Left lung (tissue), 10 donors: ENCODE measurements around the gene STK31. TPM values are rescaled to one million over a fixed set of nuclear protein-coding genes. Genes with fewer than 3 reads are reported as not detected.
"Not testable (repeated sequence)": the region's sequence is repeated elsewhere in the genome, so short reads cannot be mapped to it uniquely, and the experiment has no call there.

ENCODE experiments used
- ATAC-seq: fragments of 200-7000 bp; cut with Tn5 transposase; one replicate; pipeline ENCODE4 v1.9.1; 2020; ENCODE audit warnings: moderate library complexity
- DNase-seq, 4 donors: peaks; one replicate each; pipeline ENCODE4 v3.0.0-alpha.2; 2013 to 2020
- H3K27ac ChIP-seq, 2 donors: fragments of 200-600 bp; sonication (generic) in 1 of 2; one replicate each; pipeline versions ENCODE4 v1.5.0 to v1.8.0; 2020 to 2021
- H3K27me3 ChIP-seq, 2 donors: fragments of 200-600 bp; sonication (generic) in 1 of 2; one replicate each; pipeline versions ENCODE4 v1.5.0 to v1.8.0; 2020 to 2021
- H3K36me3 ChIP-seq, 2 donors: fragments of 200-600 bp; sonication (generic) in 1 of 2; one replicate each; pipeline versions ENCODE4 v1.5.0 to v1.8.0; 2020 to 2021
- H3K4me1 ChIP-seq, 2 donors: fragments of 200-600 bp; one replicate each; pipeline ENCODE4 v1.8.0; 2021
- H3K4me3 ChIP-seq, 2 donors: fragments of 200-600 bp; sonication (generic) in 1 of 2; one replicate each; pipeline versions ENCODE4 v1.5.0 to v1.8.0; 2020 to 2021; ENCODE audit warnings: mild to moderate bottlenecking in 1 of 2
- H3K9me3 ChIP-seq, 2 donors: fragments of 200-600 bp; sonication (generic) in 1 of 2; one replicate each; pipeline versions ENCODE4 v1.5.0 to v1.8.0; 2020 to 2021
- intact Hi-C, 2 donors: fragments of 100-400 bp; cut with DNase I; formaldehyde crosslinking; loops; one replicate each; pipeline versions ENCODE4 v1.11.2 to v1.14.2; 2022
- polyA plus RNA-seq, 6 donors: library from polyadenylated mRNA; unstranded; fragments of 120-200 nt; gene quantifications; one replicate each; pipeline ENCODE4 v1.2.1, GENCODE V29; 2013; ENCODE audit not compliant: insufficient read length in 6 of 6
- total RNA-seq, 2 donors: library from RNA; stranded (reverse); fragmentation: NEBNext Ultra II Directional; extraction: Animal tissue kit (Norgen Biotek cat#: 25700); gene quantifications; one replicate each; pipeline ENCODE4 v1.2.1, GENCODE V29; 2021
- TF ChIP-seq, protein P1 (sequence below), 2 donors: fragments of 200-600 bp; sonication (generic) in 1 of 2; IDR thresholded peaks; one replicate each; pipeline versions ENCODE4 v1.5.0 to v1.8.0; 2021; ENCODE audit warnings: antibody characterized with exemption in 2 of 2
- donor health status: DM: no; HTN: yes; CAD: no.
- donor health status: DM: no; HTN: no; CAD: no.

The STK31 gene
- total and polyA plus RNA-seq, 8 donors: 0.90 to 1.6 (median 1.3) TPM

- DNase-seq: no peak
- intact Hi-C loops: no loop called here
- no peak for ATAC-seq
Observed at GRCh38 chr7:23864973-23865372, 155.0 kb downstream of the STK31 start.

DNA sequence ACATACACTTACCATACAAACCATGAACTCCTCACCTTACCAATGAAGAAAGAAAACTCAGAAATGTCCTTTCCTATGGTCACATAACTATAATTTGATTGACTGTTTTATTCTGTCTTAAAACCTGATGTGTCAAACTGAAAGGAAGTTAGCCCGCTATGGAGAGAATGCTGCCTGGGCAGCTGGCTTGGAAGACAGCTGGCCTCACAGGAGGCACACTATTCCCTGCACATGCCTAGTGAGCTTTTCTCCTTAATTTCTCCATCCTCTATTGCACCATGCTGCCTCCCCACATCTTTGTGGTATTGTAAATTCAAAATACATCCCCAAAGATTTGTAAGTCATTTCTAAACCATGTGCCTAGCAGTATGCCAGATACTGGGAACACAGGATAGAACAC is 163.3 kb downstream of the STK31 start:
- DNase-seq (no peak), ATAC-seq (no peak)
- intact Hi-C loops: no loop called here
- H3K4me3 ChIP-seq: no peak overlapping the region
- TF ChIP-seq, protein P1, sequence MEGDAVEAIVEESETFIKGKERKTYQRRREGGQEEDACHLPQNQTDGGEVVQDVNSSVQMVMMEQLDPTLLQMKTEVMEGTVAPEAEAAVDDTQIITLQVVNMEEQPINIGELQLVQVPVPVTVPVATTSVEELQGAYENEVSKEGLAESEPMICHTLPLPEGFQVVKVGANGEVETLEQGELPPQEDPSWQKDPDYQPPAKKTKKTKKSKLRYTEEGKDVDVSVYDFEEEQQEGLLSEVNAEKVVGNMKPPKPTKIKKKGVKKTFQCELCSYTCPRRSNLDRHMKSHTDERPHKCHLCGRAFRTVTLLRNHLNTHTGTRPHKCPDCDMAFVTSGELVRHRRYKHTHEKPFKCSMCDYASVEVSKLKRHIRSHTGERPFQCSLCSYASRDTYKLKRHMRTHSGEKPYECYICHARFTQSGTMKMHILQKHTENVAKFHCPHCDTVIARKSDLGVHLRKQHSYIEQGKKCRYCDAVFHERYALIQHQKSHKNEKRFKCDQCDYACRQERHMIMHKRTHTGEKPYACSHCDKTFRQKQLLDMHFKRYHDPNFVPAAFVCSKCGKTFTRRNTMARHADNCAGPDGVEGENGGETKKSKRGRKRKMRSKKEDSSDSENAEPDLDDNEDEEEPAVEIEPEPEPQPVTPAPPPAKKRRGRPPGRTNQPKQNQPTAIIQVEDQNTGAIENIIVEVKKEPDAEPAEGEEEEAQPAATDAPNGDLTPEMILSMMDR (IDR thresholded peaks at IDR 0.05): no peak
- no peak overlapping the region for H3K27ac ChIP-seq
- no peaks in the 10 kb centered on the region for H3K9me3 ChIP-seq
- H3K4me1 ChIP-seq: no peaks in the 10 kb centered on the region
- no peaks in the 10 kb centered on the region for H3K36me3 ChIP-seq
- H3K27me3 ChIP-seq: no peaks in the 10 kb centered on the region

More at GRCh38 chr7:23864973-23865372, 155.0 kb downstream of the STK31 start:
- TF ChIP-seq, protein P1 (IDR thresholded peaks at IDR 0.05): no peak
- no peaks in the 10 kb centered on the region for H3K9me3 ChIP-seq
- H3K27ac ChIP-seq: no peak overlapping the region
- H3K36me3 ChIP-seq: no peaks in the 10 kb centered on the region
- H3K27me3 ChIP-seq: no peaks in the 10 kb centered on the region
- no peaks in the 10 kb centered on the region for H3K4me1 ChIP-seq
- no peak overlapping the region for H3K4me3 ChIP-seq

DNA sequence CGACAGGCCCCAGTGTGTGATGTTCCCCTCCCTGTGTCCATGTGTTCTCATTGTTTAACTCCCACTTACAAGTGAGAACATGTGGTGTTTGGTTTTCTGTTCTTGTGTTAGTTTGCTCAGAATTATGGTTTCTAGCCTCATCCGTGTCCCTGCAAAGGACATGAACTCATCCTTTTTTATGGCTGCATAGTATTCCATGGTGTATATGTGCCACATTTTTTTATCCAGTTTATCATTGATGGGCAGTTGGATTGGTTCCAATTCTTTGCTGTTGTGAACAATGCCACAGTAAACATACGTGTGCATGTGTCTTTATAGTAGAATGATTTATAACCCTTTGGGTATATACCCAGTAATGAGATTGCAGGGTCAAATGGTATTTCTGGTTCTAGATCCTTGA is 166.5 kb downstream of the STK31 start:
- H3K4me3 ChIP-seq, H3K27ac ChIP-seq, H3K27me3 ChIP-seq, H3K9me3 ChIP-seq, H3K36me3 ChIP-seq, ATAC-seq, DNase-seq, H3K4me1 ChIP-seq, intact Hi-C loops: not testable (repeated sequence)

Other genes starting within 250 kb of the STK31 start
- 1 to 10 TPM; 1.8 to 2.0 TPM for gene IGF2BP3, start 239.7 kb upstream of the STK31 start, total RNA-seq
- gene IGF2BP3, start 239.7 kb upstream of the STK31 start, polyA plus RNA-seq: 10 to 100 TPM; 55.8 to 63.2 (median 58.3) TPM
- 10 to 100 TPM; 68.1 to 75.8 TPM for gene TRA2A, start 178.2 kb upstream of the STK31 start, total RNA-seq
- gene TRA2A, start 178.2 kb upstream of the STK31 start, polyA plus RNA-seq: 100 to 1,000 TPM; 232 to 312 (median 261) TPM
- gene CCDC126, start 112.8 kb upstream of the STK31 start, total RNA-seq: 10 to 100 TPM; 11.9 to 14.3 TPM
- gene CCDC126, start 112.8 kb upstream of the STK31 start, polyA plus RNA-seq: 10 to 100 TPM; 10.3 to 12.9 (median 11.4) TPM
- gene FAM221A, start 30.0 kb upstream of the STK31 start, total RNA-seq: 1 to 10 TPM; 7.6 to 9.3 TPM
- gene FAM221A, start 30.0 kb upstream of the STK31 start, polyA plus RNA-seq: 10 to 100 TPM; 13.2 to 19.0 (median 15.5) TPM